HS-27A (cell line): ENCODE data around the gene MRPL27.

ENCODE experiments used
- DNase-seq: peaks from one replicate; pipeline ENCODE4 v3.0.0-alpha.2; 2012; ENCODE audit warnings: low read depth, missing footprints

The MRPL27 gene

GRCh38 chr17:50360486-50361115 is 12.4 kb downstream of the MRPL27 start:
- DNase-seq = no peak

- no peak for DNase-seq
These were observed 13.0 kb downstream of the MRPL27 start for GRCh38 chr17:50359998-50360461.

- no peak for DNase-seq
These were observed 13.8 kb downstream of the MRPL27 start for GRCh38 chr17:50359005-50359699.

GRCh38 chr17:50358177-50358576 is 14.8 kb downstream of the MRPL27 start:
- DNase-seq = no peak

GRCh38 chr17:50356892-50357510 is 16.0 kb downstream of the MRPL27 start:
- DNase-seq = no peak

GRCh38 chr17:50356418-50356817 is 16.6 kb downstream of the MRPL27 start:
- DNase-seq = no peak

- no peak for DNase-seq
These were observed 17.2 kb downstream of the MRPL27 start for GRCh38 chr17:50355701-50356341.

- DNase-seq = no peak
These were observed 17.7 kb downstream of the MRPL27 start for GRCh38 chr17:50355336-50355700.

GRCh38 chr17:50354776-50355175 is 18.2 kb downstream of the MRPL27 start:
- DNase-seq = no peak

GRCh38 chr17:50354198-50354597 is 18.8 kb downstream of the MRPL27 start:
- no peak for DNase-seq

- DNase-seq = no peak
These were observed 19.3 kb downstream of the MRPL27 start for GRCh38 chr17:50353600-50354195.

- DNase-seq = no peak
These were observed 20.0 kb downstream of the MRPL27 start for GRCh38 chr17:50352693-50353599.

GRCh38 chr17:50352072-50352692 is 20.8 kb downstream of the MRPL27 start:
- DNase-seq = no peak

- no peak for DNase-seq
These were observed 22.3 kb downstream of the MRPL27 start for GRCh38 chr17:50350733-50351132.

- DNase-seq = no peak
These were observed 23.8 kb downstream of the MRPL27 start for GRCh38 chr17:50349243-50349600.

GRCh38 chr17:50348522-50349242 is 24.3 kb downstream of the MRPL27 start:
- no peak for DNase-seq

- DNase-seq = no peak
These were observed 25.1 kb downstream of the MRPL27 start for GRCh38 chr17:50347894-50348291.

- DNase-seq = no peak
These were observed 25.7 kb downstream of the MRPL27 start for GRCh38 chr17:50347117-50347893.

- no peak for DNase-seq
These were observed 26.5 kb downstream of the MRPL27 start for GRCh38 chr17:50346313-50347116.
